Measurements from ENCODE around the gene ANKRD13D. TPM values are rescaled to one million over a fixed set of nuclear protein-coding genes. Genes with fewer than 3 reads are reported as not detected.

The ANKRD13D gene
- polyA plus RNA-seq, 1 donor from 2014 or later: 93.5 TPM

DNA sequence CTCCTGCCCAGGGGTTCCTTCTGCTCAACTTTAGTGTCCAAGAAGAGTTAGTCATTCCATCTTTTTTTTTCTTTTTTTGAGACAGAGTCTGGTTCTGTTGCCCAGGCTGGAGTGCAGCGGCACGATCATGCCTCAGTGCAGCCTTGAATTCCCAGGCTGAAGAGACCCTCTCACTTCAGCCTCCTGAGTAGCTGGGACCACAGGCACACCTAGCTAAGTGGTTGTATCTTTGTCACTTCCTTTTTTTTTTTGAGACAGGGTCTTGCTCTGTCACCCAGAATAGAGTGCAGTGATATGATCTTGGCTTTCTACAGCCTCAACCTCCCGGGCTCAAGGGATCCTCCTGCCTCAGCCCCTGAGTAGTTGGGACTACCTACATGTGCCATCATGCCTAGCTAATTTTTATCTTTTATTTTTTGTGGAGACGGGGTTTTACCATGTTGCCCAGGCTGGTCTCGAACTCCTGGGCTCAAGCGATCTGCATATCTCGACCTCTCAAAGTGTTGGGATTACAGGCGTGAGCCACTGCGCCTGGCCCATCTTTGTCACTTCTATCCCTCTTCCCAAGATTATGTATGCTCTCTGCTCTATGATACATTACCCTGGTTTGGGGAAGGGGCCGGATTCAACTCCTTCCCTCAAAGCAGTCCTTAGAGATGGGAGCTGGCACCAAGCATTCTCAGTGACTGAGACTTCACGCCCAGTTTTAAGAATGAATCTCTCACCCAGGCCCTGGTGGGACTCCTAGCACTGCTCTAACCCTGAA is 24.2 kb downstream of the ANKRD13D start:
- Histone ChIP-seq H3K9me3 (ENCODE audit: low read length) (no peaks in the 10 kb centered on the region), H3K4me3 (ENCODE audit: low read length) (no peak overlapping the region), H2AFZ (ENCODE audit: low read depth, low read length) (no peak overlapping the region), H4K20me1 (ENCODE audit: insufficient read depth) (no peaks in the 10 kb centered on the region), H3K9ac (ENCODE audit: low read length) (no peak overlapping the region), H3K36me3 (ENCODE audit: insufficient read depth, low read length) (no peaks in the 10 kb centered on the region), H3K79me2 (replicated peaks; ENCODE audit: insufficient read depth, low read length) (peaks cover under 1% of the 10 kb centered on the region), H3K9me2 (ENCODE audit: insufficient read depth, low read length) (no peaks in the 10 kb centered on the region), H3K27ac (ENCODE audit: low read length) (no peak overlapping the region), H3K4me2 (ENCODE audit: low read length) (no peak overlapping the region), H3K27me3 (ENCODE audit: insufficient read depth, low read depth, low read length) (no peaks in the 10 kb centered on the region), H3F3A (ENCODE audit: insufficient read depth, low read length, poor library complexity, severe bottlenecking) (no peaks in the 10 kb centered on the region)
- TF ChIP-seq, protein P1, sequence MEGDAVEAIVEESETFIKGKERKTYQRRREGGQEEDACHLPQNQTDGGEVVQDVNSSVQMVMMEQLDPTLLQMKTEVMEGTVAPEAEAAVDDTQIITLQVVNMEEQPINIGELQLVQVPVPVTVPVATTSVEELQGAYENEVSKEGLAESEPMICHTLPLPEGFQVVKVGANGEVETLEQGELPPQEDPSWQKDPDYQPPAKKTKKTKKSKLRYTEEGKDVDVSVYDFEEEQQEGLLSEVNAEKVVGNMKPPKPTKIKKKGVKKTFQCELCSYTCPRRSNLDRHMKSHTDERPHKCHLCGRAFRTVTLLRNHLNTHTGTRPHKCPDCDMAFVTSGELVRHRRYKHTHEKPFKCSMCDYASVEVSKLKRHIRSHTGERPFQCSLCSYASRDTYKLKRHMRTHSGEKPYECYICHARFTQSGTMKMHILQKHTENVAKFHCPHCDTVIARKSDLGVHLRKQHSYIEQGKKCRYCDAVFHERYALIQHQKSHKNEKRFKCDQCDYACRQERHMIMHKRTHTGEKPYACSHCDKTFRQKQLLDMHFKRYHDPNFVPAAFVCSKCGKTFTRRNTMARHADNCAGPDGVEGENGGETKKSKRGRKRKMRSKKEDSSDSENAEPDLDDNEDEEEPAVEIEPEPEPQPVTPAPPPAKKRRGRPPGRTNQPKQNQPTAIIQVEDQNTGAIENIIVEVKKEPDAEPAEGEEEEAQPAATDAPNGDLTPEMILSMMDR (IDR thresholded peaks at IDR 0.05; ENCODE audit: poor library complexity, severe bottlenecking): no peak
- TF ChIP-seq MXI1 (conservative IDR thresholded peaks at IDR 0.05; ENCODE audit: poor library complexity, severe bottlenecking) (no peak), POLR2AphosphoS5 (IDR thresholded peaks at IDR 0.05) (no peak), TAF1 (IDR thresholded peaks at IDR 0.05; ENCODE audit: low read depth) (no peak)

DNA sequence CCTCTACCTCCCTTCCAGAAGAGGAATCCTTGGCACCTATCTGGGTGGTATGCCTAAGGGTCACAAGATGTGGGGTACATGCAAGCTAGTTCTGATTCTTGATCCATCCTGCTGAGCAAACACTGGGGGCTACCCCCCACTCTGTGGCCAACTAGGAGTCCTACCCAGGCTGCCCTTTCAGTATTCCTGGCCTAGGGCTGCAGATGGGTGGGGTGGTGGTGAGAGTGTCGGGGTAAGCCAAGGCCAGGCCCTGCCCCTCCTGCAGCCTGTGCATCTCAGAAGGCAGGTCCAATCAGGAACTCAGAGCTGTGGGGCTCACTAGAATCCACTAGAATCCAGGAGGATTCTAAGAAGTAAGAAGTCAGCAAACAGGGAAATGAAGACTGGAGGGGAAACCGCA is 25.1 kb downstream of the ANKRD13D start:
- Histone ChIP-seq H3K9me3 (ENCODE audit: low read length) (no peaks in the 10 kb centered on the region), H2AFZ (ENCODE audit: low read depth, low read length) (no peak overlapping the region), H4K20me1 (ENCODE audit: insufficient read depth) (no peaks in the 10 kb centered on the region), H3K9ac (ENCODE audit: low read length) (no peak overlapping the region), H3K9me2 (ENCODE audit: insufficient read depth, low read length) (no peaks in the 10 kb centered on the region), H3K4me2 (ENCODE audit: low read length) (no peak overlapping the region), H3K27ac (ENCODE audit: low read length) (no peak overlapping the region), H3K27me3 (ENCODE audit: insufficient read depth, low read depth, low read length) (no peaks in the 10 kb centered on the region), H3F3A (ENCODE audit: insufficient read depth, low read length, poor library complexity, severe bottlenecking) (no peaks in the 10 kb centered on the region), H3K79me2 (replicated peaks; ENCODE audit: insufficient read depth, low read length) (peaks cover 10% of the 10 kb centered on the region), H3K36me3 (ENCODE audit: insufficient read depth, low read length) (no peaks in the 10 kb centered on the region), H3K4me3 (ENCODE audit: low read length) (no peak overlapping the region)
- TF ChIP-seq, protein P2, sequence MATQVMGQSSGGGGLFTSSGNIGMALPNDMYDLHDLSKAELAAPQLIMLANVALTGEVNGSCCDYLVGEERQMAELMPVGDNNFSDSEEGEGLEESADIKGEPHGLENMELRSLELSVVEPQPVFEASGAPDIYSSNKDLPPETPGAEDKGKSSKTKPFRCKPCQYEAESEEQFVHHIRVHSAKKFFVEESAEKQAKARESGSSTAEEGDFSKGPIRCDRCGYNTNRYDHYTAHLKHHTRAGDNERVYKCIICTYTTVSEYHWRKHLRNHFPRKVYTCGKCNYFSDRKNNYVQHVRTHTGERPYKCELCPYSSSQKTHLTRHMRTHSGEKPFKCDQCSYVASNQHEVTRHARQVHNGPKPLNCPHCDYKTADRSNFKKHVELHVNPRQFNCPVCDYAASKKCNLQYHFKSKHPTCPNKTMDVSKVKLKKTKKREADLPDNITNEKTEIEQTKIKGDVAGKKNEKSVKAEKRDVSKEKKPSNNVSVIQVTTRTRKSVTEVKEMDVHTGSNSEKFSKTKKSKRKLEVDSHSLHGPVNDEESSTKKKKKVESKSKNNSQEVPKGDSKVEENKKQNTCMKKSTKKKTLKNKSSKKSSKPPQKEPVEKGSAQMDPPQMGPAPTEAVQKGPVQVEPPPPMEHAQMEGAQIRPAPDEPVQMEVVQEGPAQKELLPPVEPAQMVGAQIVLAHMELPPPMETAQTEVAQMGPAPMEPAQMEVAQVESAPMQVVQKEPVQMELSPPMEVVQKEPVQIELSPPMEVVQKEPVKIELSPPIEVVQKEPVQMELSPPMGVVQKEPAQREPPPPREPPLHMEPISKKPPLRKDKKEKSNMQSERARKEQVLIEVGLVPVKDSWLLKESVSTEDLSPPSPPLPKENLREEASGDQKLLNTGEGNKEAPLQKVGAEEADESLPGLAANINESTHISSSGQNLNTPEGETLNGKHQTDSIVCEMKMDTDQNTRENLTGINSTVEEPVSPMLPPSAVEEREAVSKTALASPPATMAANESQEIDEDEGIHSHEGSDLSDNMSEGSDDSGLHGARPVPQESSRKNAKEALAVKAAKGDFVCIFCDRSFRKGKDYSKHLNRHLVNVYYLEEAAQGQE (IDR thresholded peaks at IDR 0.05; ENCODE audit: borderline replicate concordance): no peak
- TF ChIP-seq MXI1 (conservative IDR thresholded peaks at IDR 0.05; ENCODE audit: poor library complexity, severe bottlenecking) (no peak), POLR2AphosphoS5 (IDR thresholded peaks at IDR 0.05) (no peak)

DNA sequence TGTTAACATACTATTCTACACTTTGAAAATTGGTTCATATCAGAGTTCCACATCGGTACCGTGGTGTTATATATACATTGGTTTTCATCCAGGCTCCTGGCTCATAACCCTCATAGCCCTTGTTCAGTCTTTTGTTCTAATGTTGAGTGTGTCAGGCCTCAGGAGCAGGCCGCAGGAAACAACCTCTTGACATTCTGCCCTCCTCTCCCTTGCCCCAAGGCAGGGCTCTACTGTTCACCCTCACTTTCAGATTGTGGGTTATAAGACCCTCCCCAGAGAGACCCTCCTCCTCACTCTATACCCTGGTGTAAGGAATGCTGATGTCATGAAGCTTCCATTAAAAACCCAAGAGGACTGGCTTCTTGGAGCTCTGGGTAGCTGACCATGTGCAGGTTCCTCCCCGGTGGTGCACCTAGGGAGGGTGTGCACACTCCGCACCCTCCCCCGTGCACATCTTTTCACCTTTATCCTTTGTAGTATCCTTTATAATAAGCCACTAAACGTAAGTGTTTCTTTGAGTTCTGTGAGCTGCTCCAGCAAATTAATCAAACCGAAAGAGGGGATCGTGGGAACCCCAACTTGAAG is 26.3 kb downstream of the ANKRD13D start:
- H3K9me2 ChIP-seq (ENCODE audit: insufficient read depth, low read length): no peaks in the 10 kb centered on the region
- H3K4me2 ChIP-seq (ENCODE audit: low read length): no peak overlapping the region
- no peak overlapping the region for H3K27ac ChIP-seq (ENCODE audit: low read length)
- H2AFZ ChIP-seq (ENCODE audit: low read depth, low read length): no peak overlapping the region
- no peaks in the 10 kb centered on the region for H3F3A ChIP-seq (ENCODE audit: insufficient read depth, low read length, poor library complexity, severe bottlenecking)
- H3K9me3 ChIP-seq (ENCODE audit: low read length): no peaks in the 10 kb centered on the region
- H3K36me3 ChIP-seq (ENCODE audit: insufficient read depth, low read length): no peaks in the 10 kb centered on the region
- H3K79me2 ChIP-seq (replicated peaks; ENCODE audit: insufficient read depth, low read length): peaks cover 11% of the 10 kb centered on the region
- H3K9ac ChIP-seq (ENCODE audit: low read length): no peak overlapping the region
- no peaks in the 10 kb centered on the region for H3K27me3 ChIP-seq (ENCODE audit: insufficient read depth, low read depth, low read length)
- no peaks in the 10 kb centered on the region for H4K20me1 ChIP-seq (ENCODE audit: insufficient read depth)
- H3K4me3 ChIP-seq (ENCODE audit: low read length): no peak overlapping the region
- TF ChIP-seq MXI1 (conservative IDR thresholded peaks at IDR 0.05; ENCODE audit: poor library complexity, severe bottlenecking) (no peak), TAF1 (IDR thresholded peaks at IDR 0.05; ENCODE audit: low read depth) (no peak), EP300 (conservative IDR thresholded peaks at IDR 0.05; ENCODE audit: poor library complexity, severe bottlenecking) (no peak), RAD21 (conservative IDR thresholded peaks at IDR 0.05) (no peak), SMC3 (conservative IDR thresholded peaks at IDR 0.05; ENCODE audit: poor library complexity) (no peak), EZH2 (IDR thresholded peaks at IDR 0.05; ENCODE audit: borderline replicate concordance, insufficient read depth, low read length, poor library complexity, severe bottlenecking) (no peak)
- TF ChIP-seq, protein P1 (IDR thresholded peaks at IDR 0.05; ENCODE audit: poor library complexity, severe bottlenecking): no peak
- TF ChIP-seq, protein P2 (IDR thresholded peaks at IDR 0.05; ENCODE audit: borderline replicate concordance): no peak

All from neural cell (in vitro differentiated cells).